Loucy (cell line): ENCODE measurements around the gene ADORA1.

ENCODE experiments used
- H2AFZ ChIP-seq: fragments of 200-600 bp; sonication (generic); 2 replicates; pipeline ENCODE4 v1.6.0; 2016; ENCODE audit warnings: antibody characterized with exemption, mild to moderate bottlenecking, low read length, moderate library complexity
- H3F3A ChIP-seq: fragments of 200-600 bp; 2 replicates; pipeline ENCODE4 v1.6.0; 2016; ENCODE audit warnings: antibody characterized with exemption, low read depth, mild to moderate bottlenecking
- H3K27me3 ChIP-seq: fragments of 200-600 bp; sonication (generic); 2 replicates; pipeline ENCODE4 v1.6.1; 2014; ENCODE audit warnings: low read length, mild to moderate bottlenecking; ENCODE audit not compliant: insufficient read depth, poor library complexity, severe bottlenecking
- H3K36me3 ChIP-seq: fragments of 200-600 bp; sonication (generic); 2 replicates; pipeline ENCODE4 v1.6.1; 2016; ENCODE audit warnings: low read length; ENCODE audit not compliant: insufficient read depth
- H3K4me1 ChIP-seq: fragments of 200-600 bp; sonication (generic); 2 replicates; pipeline ENCODE4 v1.5.1; 2014; ENCODE audit warnings: low read length, mild to moderate bottlenecking; ENCODE audit not compliant: insufficient read depth, poor library complexity, severe bottlenecking
- H3K4me2 ChIP-seq: fragments of 200-600 bp; sonication (generic); 2 replicates; pipeline ENCODE4 v1.6.0; 2014; ENCODE audit warnings: antibody characterized with exemption, low read length, low read depth, mild to moderate bottlenecking; ENCODE audit not compliant: poor library complexity, severe bottlenecking
- H3K4me3 ChIP-seq: fragments of 200-600 bp; sonication (generic); 2 replicates; pipeline ENCODE4 v1.5.1; 2014; ENCODE audit warnings: low read length, mild to moderate bottlenecking, mixed read lengths; ENCODE audit not compliant: poor library complexity, severe bottlenecking
- H3K79me2 ChIP-seq: fragments of 200-600 bp; sonication (generic); 2 replicates; pipeline ENCODE4 v1.6.1; 2014; ENCODE audit warnings: low read length; ENCODE audit not compliant: insufficient read depth
- H3K9ac ChIP-seq: fragments of 200-600 bp; sonication (generic); 2 replicates; pipeline ENCODE4 v1.6.0; 2014; ENCODE audit warnings: mild to moderate bottlenecking, low read depth, low read length, moderate library complexity; ENCODE audit not compliant: poor library complexity, severe bottlenecking
- H3K9me2 ChIP-seq: fragments of 200-600 bp; sonication (generic); replicated peaks from 2 replicates; pipeline ENCODE4 v1.6.1; 2016; ENCODE audit warnings: low read depth, low read length, mixed read lengths
- H3K9me3 ChIP-seq: fragments of 200-600 bp; sonication (generic); 2 replicates; pipeline ENCODE4 v1.6.1; 2014; ENCODE audit warnings: mild to moderate bottlenecking, antibody characterized with exemption, low read length, low read depth; ENCODE audit not compliant: insufficient read depth
- H4K20me1 ChIP-seq: fragments of 200-600 bp; sonication (generic); 2 replicates; pipeline ENCODE4 v1.6.0; 2014; ENCODE audit warnings: antibody characterized with exemption, low read length, mild to moderate bottlenecking; ENCODE audit not compliant: insufficient read depth, poor library complexity, severe bottlenecking
- CTCF ChIP-seq: fragments of 200-600 bp; sonication (generic); conservative IDR thresholded peaks from 2 replicates; pipeline ENCODE4 v1.5.1; 2014; ENCODE audit warnings: mild to moderate bottlenecking, antibody characterized with exemption, low read length
- EZH2phosphoT487 ChIP-seq: fragments of 200-600 bp; IDR thresholded peaks from 2 replicates; pipeline ENCODE4 v1.6.1; 2018; ENCODE audit warnings: antibody characterized with exemption, mild to moderate bottlenecking, moderate library complexity, borderline replicate concordance

Gene ADORA1

DNA sequence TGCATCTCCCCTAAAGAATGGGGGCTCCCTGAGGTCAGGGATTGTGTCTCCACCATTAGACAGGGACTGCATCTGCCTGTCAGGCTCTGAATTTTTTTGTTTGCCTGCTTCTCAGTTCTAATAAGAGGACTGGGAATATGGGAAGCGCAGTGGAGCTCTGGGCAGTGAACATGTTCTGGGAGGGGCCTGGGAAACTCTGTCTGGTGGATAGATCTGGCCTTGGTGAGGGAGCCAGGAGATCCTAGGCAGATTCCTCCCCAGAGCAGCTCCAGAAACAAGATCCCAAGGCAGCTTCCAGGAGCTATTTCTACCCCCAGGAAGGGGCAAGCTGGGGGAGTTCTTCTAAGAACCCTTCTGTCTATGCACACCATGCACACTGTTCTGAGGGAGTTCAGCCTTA lies 29.1 kb upstream of the ADORA1 start:
- Histone ChIP-seq H2AFZ (no peak overlapping the region), H3K9ac (no peak overlapping the region), H3K79me2 (no peaks in the 10 kb centered on the region), H4K20me1 (no peaks in the 10 kb centered on the region), H3K4me1 (no peaks in the 10 kb centered on the region), H3K4me3 (no peak overlapping the region), H3K4me2 (no peak overlapping the region), H3F3A (no peaks in the 10 kb centered on the region), H3K9me2 (no peaks in the 10 kb centered on the region), H3K36me3 (no peaks in the 10 kb centered on the region), H3K9me3 (peaks cover 18% of the 10 kb centered on the region), H3K27me3 (no peaks in the 10 kb centered on the region)
- TF ChIP-seq CTCF (no peak), EZH2phosphoT487 (no peak)

DNA sequence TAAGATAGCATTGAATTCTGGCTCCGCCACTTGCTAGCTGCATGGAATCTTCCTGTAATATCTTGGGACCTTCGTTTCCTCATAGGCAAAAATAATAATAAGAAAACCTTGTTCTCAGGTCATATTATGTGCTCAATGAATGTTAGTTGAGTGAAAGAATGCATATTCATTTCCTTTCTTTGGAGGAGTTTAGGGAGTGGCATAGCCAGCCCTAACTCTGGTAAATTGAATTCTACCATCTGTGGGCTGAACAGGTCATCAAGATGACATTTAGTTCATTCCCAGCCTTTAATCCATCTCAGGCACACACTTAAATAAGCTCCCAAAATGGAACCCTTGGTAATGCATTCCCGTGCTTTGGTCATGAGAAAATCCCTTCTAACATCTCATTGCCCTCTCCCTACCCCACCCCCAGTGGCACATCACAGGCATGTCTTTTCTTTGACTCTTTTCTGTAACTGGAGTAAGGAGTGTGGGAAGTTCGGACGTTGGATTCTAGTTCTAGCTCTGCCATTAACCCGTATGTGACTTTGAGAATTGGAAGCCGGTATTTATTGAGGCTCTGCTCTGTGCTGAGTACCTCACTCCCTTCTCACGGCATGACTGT lies 28.5 kb upstream of the ADORA1 start:
- Histone ChIP-seq H3K9me2 (no peaks in the 10 kb centered on the region), H3K4me2 (no peak overlapping the region), H4K20me1 (no peaks in the 10 kb centered on the region), H2AFZ (no peak overlapping the region), H3K4me3 (no peak overlapping the region), H3K36me3 (no peaks in the 10 kb centered on the region), H3F3A (no peaks in the 10 kb centered on the region), H3K4me1 (no peaks in the 10 kb centered on the region), H3K9ac (no peak overlapping the region), H3K79me2 (no peaks in the 10 kb centered on the region), H3K27me3 (no peaks in the 10 kb centered on the region), H3K9me3 (peaks cover 18% of the 10 kb centered on the region)
- TF ChIP-seq EZH2phosphoT487, result no peak
- TF ChIP-seq CTCF, result no peak

GRCh38 chr1:203099805-203100515 lies 27.6 kb upstream of the ADORA1 start:
- H2AFZ ChIP-seq, result no peak overlapping the region

More at GRCh38 chr1:203099805-203100515, 27.6 kb upstream of the ADORA1 start:
- H3K79me2 ChIP-seq, result no peaks in the 10 kb centered on the region
- H3K4me2 ChIP-seq, result no peak overlapping the region
- peaks cover 11% of the 10 kb centered on the region for H3K9me3 ChIP-seq
- H4K20me1 ChIP-seq, result no peaks in the 10 kb centered on the region
- H3K9ac ChIP-seq, result no peak overlapping the region
- H3K27me3 ChIP-seq, result no peaks in the 10 kb centered on the region
- H3K4me1 ChIP-seq, result no peaks in the 10 kb centered on the region
- H3F3A ChIP-seq, result no peaks in the 10 kb centered on the region
- no peaks in the 10 kb centered on the region for H3K9me2 ChIP-seq
- TF ChIP-seq EZH2phosphoT487, result no peak
- TF ChIP-seq CTCF, result no peak
- no peak overlapping the region for H3K4me3 ChIP-seq
- no peaks in the 10 kb centered on the region for H3K36me3 ChIP-seq
